Bone marrow (tissue), 2 donors: ENCODE results near the gene EFTUD2.

ENCODE experiments used
- DNase-seq, 2 donors: peaks; one replicate each; lab custom pipeline; 2025; lab: John Stamatoyannopoulos, UW

The EFTUD2 gene

DNA sequence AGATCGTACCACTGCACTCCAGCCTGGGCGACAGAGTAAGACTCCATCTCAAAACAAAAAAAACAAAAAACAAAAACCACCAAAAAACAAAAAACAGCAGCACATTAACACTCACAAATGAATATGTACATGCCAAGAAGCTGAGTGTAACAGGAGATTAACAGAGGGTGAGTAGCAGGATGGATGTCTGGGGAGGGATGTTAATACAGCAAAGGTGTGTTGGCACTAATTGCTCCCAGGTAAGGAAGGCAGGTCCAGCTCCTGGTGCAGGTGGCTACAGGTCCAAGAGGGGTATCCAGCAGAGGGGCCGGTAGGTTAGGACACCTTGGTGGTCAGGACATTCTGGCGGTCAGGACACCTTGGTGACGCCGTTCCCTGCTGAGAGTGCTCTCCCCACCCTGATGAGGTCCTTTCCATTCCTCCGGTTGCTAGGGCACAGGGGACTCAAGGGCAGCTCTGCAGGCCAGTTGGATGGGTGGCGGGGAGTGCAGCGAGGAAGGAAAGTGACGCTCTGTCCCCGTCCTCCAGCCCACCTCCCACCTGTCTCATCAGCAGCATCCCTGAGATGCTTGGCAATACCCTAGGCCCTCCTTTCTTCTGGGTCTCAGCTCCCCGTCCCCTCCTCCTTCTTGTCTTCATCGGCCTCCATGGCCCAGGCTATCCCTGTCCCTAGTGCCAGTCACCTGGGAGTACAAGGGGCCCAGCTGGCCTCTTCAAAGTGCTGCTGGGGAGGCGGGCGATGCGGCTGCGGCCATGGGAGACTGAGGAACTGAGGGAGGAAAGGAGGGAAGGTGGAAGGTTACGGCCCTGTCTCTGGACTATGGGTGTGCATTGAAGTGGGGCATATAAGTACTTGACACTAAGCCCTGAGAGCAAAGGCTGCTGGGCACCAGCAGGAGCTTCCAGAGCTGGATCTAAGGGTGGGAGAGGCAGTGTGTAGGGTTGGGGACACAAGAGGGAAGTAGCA is 26.8 kb upstream of the EFTUD2 start:
- DNase-seq: no peak

DNA sequence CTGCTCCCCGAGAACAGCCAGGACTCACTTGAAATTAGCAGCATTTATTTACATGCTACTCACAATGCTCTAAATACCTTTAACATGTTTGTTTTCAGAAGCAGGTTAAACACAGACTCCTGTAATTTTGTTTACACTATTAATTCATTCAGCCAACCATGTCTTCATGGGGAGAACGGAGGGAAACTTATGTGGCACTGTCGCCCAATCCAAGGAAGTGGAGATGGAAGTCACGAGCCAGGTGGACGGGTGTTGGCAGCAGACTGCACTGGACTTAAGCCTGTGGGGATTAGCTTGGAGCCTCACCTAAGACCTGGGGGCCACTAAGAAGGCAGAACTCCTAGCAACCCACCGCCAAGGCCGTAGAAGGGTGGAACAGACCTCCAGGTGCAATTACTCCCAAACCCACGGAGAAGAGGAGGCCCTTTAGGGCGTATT is 24.9 kb upstream of the EFTUD2 start:
- DNase-seq: no peak

DNA sequence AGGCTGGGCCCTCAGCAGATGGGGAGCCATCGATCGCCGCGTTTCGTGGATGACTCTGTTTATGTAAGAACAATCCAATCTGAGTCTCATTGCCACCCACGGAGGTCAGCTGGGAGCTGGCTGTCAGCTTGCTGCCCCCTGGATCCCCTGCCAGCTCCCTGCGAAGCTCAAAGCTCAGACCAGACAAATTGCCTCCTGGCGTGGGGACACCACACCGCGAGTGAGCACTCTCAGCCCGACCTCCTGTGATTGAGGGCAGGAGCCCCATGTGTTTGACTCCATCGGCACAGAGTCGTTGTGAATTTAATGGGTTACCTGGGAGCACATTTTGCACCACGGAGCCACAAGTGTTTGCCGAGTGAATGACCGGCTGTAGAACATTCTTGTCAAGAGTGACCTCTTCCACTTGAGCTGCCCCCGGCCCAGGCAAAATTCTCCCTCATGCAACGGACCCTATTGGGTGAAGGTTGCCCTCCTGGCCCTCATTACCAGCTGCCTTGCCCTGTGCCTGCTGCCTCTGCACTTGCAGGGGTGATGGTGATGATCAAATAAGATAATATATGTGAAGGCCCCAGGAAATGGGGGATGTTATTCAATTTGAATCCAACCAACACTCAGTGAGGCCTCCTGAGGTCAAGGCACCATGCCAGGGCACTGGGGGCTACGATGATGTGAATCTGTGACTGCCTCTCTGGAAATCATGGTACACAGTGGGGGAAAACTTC is 23.7 kb upstream of the EFTUD2 start:
- no peak for DNase-seq

DNA sequence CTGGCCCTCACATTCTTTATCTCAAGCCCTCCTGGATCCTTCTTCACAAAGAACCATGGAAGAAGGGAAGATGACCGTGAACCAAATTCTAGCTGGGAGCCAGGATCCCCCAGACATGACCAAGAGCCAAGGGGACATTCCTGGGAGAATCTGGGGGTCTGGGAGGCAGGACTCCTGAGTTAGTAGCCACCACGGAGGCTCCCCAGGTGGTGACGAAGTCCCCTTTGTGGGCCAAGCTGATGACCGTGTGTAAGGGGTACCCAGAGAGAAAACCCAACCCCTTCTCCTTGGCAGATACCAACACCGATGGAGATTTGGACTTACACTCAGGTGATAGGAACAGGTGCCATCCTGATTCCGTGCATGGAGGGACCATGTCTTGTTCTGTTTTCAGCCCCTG is 22.9 kb upstream of the EFTUD2 start:
- no peak for DNase-seq

DNA sequence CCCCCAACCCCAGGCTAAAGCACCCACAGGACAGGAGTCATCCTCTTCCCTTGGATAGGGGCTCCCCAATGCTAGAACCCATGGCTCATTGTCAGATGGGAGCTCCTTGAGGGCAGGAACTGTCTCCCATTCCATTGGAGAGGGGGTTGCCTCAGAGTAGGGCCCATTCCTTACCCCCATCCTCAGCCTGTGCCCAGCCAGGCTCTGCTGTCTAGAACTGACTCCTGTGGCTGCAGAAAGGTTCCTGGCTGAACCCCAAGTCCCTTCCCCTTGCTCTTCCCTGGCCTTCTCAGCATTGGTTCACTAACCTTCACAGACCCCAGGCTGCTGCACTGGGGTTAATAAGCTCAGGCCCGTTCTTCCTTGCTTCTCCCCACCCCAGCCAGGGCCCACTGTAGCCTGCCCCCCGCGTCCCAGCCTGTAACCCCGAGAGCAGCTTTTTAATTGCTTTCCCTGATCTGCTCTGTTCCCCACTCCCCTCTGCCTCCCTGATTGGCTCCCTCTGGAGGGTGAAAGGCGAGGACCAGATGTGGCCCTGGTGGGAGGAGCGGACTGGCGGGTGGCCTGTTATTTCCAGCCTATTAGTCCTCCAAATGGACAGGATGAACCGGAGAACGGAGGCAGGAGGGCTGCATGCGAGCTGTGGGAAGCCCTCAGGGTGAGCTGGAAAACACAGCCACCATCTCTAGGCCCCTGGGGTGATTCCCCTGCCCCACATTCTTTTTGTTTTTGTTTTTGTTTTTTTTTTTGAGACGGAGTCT is 22.1 kb upstream of the EFTUD2 start:
- DNase-seq: no peak

DNA sequence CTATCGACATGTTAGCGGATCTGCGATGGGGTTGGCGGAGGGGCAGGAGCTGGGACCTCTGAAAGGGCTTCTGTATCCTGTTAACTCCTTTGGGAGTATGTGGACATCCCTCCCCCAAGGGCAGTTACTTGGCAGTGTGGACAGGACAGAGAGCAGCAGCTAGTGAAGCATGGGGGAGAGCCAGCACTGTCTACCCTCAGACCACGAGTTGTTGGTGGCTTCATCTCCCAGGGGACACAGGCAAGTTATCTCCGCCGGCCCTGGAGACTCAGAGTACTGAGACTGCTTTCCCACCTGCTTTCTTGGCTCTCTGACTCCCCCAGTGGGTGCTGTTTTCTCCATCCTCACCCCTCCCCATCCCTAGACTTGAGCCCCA is 21.3 kb upstream of the EFTUD2 start:
- no peak for DNase-seq

DNA sequence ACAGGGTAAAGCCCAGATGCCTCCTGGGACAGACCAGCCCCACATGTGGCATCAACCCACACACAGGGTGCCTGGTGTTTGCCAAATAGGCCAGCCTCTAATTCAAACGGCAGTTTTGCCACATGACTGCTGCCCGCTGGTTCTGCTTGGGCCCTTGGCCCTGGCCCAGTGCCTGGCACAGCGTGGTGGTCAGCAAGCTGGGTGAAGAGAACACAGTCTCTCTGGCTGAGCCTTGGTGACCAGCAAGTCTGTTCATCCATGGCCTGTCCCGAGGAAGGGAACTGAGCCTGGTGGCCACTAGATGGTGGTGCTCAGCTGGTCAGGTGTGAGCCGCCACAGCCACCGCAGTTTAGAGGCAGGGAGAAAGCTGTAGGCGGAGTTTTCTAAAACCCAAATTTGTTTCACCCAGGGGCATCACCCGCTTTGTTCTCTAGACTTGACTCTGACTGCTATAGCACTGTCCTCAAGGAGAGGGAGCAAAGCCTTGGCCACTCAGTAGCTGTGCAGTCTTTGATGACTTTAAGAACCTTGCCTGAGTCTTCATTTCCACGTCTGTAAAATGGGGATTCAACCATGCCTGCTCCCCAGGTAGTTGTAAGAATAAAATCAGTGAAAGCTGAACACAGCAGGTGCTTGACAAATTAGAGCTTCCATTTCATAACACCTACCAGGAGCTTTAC is 20.8 kb upstream of the EFTUD2 start:
- DNase-seq: peak; percentile 23 to 64

DNA sequence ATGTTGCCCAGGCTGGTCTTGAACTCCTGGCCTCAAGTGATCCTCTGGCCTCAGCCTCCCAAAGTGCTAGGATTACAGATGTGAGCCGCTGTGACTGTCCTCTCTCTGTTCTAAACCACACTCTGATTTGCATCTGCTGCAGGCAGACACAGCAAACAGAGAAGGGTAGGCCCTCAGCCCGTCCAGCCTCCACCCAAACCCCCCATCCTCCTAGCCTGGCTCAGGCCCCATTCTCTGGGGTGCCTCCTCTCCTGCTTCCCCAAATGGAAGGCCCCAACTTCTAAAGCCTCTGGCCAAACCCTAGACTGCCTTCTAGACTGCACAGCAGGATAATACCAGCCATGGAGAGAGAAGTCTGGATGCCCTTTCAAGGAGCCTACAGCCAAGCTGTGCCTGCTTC is 20.2 kb upstream of the EFTUD2 start:
- DNase-seq: no peak

DNA sequence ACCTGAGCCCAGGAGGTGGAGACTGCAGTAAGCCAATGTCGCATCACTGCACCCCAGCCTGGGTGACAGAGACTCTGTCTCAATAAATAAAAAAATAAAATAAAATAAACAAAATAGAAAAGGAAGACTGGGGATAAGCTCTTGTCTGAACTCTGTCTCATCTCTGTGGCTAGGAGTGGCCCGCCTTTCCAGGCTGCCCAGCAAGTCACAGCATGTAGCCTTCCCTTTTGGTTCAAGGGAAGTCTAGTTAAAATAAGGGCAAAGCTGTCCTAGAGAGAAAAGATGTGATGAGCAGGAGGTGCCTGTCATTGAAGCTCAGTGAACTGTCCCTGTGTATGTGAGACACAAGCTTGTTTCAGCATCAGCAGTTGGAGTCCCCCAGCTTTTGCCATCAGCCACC is 18.8 kb upstream of the EFTUD2 start:
- no peak for DNase-seq

DNA sequence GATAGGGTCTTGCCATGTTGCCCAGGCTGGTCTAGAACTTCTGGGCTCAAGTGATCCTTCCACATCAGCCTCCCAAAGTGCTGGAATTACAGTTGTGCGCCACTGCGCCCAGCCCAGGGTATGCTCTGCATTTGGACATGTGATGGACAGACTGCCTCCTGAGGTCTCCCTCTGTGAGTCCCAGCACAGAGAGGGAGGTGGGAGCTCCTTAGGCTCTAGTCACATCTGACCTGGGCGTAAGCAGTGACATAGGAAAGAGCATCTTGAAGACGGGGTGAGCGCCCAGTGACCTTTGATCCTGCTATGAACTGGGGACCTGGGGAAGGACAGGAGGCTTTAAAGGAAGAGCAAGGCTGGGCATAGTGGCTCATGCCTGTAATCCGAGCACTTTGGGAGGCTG is 18.2 kb upstream of the EFTUD2 start:
- DNase-seq: no peak

DNA sequence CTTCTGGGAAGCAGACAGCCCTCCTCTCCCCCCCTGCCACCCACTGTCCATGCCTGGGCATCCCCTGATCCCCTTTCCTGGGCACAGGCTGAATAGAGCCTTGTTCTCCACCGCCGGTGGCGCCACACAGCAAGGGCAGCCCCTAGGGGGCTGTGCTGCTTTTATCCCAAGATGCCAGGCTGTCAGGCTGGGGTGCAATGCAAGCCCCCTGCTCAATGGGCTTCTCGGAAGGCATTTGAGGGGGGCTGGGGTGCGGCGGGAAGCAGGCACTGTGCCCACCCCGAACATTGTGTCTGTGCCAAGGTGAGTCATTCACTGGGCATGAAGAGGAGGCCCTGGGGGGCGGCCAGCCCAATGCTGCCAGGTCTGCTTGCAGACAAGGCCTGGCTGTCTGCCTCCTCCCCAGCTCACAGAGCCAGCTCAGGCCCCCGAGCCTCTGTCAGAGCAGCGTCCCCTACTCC is 17.6 kb upstream of the EFTUD2 start:
- DNase-seq: no peak

DNA sequence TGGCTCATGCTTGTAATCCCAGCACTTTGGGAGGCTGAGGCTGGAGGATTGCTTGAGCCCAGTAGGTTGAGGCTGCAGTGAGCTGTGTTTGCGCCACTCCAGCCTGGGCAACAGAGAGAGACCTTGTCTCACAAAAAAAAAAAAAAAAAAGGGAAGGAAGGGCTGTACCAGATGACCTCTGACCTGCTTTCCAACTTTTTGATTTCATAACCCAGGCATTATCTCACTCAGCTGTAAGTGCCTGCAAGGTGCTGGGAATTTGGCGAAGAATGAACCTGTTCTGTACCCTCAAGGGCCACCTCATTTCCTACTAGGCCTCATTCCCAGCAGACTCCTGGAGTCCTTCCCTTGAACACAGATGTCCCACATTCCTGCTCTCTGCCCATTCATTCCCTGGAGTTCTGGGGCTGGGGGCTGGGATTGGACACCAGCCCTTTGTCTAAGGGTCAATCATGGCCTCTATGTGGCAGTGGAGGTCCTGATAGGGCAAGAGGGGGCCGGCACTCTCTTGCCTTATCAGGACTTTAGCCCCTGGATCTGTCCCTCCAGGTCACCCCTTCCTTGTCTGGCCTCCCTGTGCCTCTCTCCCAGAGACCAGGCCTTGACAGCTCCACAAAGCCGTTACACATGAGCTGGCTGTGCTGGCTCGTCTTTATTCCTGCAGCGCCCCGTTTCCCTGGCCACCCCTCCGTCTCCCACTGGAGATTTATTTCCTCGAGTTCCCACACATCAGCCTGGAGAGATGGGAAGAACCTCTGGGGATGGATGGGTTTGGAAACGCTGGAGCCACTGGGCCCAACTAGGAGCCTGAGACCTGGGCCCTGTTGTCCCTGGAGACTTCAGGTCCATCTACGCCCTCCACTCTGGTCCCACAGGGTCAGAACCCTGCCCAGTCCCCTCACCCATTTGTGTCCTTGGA is 16.9 kb upstream of the EFTUD2 start:
- no peak for DNase-seq

DNA sequence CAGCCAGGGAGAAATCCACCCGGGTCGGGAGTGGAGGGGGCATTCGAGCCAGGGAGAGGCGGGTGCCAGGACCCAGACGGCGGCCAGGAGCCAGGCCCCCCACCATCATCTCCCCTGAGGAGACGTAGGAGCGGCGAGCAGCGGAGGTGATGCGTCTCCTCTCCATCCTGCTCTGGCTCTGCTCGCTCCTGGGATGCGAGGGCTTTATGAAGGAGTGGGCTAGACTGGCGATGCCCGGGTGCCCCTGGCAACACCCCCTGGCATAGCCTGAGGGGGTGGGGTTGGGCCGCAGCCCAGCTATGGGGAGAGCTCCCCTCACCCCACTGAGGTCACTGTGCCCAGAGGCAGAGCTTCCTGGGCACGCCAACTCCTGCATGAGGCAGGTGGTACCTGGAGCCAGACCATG is 16.1 kb upstream of the EFTUD2 start, which contains the start of gene GFAP:
GFAP (minus strand) TSS at position 180 of the 406 bp plus-strand sequence; CDS start at position 166, 14 bp downstream.
- no peak for DNase-seq

DNA sequence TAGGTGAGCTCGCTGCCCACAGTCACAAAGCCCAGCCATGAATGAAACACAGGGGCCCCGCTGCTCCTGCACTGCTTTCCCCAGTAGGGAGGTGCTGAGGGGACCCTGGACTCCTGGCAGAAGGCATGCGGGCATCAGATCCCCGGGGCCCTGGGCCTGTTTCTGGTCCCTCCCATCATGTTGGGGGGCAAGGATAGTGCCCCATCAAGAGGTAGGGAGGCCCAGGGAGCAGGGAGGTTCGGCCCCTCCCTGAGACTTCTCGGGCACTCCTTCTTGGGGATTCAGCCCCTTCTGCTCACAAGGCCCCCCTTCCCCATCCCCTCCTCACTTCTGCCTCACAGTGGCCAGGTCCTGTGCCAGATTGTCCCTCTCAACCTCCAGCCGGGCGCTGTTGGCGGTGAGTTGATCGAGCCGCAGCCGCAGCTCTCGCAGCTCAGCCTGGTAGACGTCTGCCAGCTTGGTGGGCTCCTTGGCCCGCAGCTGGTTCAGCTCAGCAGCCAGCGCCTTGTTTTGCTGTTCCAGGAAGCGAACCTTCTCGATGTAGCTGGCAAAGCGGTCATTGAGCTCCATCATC is 15.5 kb upstream of the EFTUD2 start:
- DNase-seq: no peak

DNA sequence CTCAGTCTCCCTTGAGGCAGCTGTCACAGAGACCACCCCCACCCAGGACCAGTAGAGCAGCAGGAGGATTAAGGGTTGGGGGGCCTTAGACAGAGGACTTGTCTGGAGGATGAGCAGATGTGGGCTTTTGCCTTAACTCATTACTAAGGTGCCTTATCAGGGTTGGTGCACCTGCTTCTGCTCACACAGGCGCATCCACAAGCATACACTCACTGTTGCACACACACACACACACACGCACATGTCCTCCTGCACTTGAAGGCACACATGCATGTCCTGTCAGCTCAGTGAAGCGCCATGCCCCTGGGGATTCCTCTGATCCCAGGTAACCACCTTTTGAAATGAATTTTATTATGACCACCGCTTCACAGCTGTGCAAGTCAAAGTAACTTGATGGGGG is 14.9 kb upstream of the EFTUD2 start:
- no peak for DNase-seq

DNA sequence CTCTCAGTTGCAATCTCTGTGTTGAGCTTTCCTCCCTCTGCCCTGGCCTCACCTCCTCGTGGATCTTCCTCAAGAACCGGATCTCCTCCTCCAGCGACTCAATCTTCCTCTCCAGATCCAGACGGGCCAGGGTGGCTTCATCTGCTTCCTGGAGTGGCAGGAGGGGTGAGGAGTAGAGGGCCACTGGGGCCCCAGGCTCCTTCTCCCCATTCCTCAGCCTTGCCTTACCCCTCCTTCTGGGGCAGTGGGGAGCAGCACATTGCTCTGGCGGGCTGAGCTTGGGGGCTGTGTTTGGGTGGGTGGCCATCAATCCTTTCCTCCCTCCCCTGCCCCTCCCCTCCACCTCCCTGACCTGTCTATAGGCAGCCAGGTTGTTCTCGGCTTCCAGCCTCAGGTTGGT is 14.4 kb upstream of the EFTUD2 start:
- DNase-seq: no peak

DNA sequence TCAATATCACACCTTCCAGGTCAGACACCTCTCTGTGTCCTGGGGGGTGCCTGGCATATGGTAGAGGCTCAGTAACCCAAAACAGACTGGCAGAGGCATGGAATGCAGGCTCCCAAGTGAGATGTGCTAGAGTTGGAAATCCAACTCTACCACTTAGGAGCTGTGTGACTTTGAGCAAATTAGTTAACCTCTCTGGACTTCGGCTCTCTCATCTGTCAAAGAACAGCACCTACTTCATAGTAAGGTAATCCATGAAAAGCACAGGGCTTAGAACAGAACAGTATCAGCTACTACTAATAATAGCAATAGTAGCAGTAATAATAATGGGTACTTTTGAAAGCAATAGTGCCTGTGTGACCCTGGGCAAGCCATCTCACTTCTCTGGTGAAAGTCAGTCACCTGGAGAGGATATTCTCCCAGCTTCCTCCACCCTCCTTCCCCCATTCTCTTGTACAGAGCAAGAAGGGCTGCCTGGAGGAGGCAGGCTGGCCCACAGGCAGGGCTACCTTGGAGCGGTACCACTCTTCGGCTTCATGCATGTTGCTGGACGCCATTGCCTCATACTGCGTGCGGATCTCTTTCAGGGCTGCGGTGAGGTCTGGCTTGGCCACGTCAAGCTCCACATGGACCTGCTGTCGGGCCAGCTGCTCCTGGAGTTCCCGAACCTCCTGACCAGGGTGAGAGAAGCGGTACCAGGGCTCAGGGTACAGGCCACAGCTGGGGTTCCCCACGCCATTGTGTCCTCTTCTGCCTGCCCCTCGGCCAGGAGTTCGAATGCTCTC is 13.7 kb upstream of the EFTUD2 start:
- DNase-seq: no peak

DNA sequence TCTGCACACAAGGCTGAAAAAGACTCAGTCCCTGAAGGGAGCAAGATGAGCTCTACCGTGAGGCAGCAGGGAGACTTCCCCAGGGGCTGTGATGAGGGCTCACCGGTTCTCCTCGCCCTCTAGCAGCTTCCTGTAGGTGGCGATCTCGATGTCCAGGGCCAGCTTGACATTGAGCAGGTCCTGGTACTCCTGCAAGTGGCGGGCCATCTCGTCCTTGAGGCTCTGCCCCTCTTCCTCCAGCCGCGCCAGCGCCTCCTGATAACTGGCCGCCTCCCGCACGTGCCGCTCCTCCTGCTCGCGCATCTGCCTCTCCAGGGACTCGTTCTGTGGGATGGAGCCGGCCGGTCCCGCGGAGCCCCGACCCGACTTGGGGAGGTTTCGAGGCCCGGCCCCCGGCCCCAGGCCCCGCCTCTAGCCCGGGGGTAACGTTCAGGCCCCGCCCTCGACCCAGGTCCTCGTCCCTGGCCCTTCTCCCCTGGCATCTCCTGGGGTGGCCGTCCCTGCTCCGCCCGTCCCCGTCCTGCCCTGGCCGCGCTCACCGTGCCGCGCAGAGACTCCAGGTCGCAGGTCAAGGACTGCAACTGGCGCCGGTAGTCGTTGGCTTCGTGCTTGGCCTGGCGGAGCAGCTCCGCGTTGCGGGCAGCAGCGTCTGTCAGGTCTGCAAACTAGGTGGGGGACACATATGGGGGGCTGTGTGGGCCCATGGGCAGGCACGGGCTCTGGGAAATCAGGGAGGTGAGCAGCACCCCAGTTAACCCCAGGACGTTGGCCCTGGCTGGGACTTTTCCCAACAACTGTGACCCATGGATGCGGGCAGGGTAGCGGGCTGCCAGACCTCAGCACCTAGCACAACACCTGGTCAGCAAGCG is 12.1 kb upstream of the EFTUD2 start:
- peak in 1 of 2 donors; percentile 12 for DNase-seq
